ENCODE results near the gene OOEP.

GRCh38 chr6:73340048-73340447 lies 29.6 kb downstream of the OOEP start:
- TF ChIP-seq CTCF (conservative IDR thresholded peaks at IDR 0.05) (no peak), EZH2 (IDR thresholded peaks at IDR 0.05; ENCODE audit: low read depth) (no peak)
